ENCODE measurements around the gene DPP3. TPM values are rescaled to one million over a fixed set of nuclear protein-coding genes. Genes with fewer than 3 reads are reported as not detected.

DPP3 gene
- total RNA-seq, 1 donor from 2014 or later = 12.4 TPM

GRCh38 chr11:66546966-66547661, 66.9 kb downstream of the DPP3 start:
- DNase-seq (ENCODE audit: low spot score) = no peak
- intact Hi-C loops (cut with DNase I) = no loop called here
- ATAC-seq = no peak

DNA sequence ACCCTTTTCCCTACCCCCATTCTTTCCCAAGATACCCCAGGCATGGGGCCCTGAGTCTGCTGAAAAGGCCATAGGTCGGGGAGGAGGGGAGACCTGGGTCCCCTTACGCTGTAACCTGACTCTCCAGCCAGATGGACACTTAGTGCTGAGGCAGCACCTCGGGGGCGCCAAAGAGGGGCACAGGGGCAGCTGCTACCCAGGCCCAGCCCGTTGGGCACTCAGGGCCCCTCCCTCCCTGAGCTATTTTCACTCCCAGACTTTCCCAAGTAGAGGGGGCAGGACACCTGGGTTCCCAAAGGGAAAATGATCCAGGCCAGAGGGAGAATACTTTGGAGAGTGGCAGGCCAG, 67.4 kb downstream of the DPP3 start:
- intact Hi-C loops (cut with DNase I) = no loop called here
- ATAC-seq (no peak), DNase-seq (ENCODE audit: low spot score) (no peak)

DNA sequence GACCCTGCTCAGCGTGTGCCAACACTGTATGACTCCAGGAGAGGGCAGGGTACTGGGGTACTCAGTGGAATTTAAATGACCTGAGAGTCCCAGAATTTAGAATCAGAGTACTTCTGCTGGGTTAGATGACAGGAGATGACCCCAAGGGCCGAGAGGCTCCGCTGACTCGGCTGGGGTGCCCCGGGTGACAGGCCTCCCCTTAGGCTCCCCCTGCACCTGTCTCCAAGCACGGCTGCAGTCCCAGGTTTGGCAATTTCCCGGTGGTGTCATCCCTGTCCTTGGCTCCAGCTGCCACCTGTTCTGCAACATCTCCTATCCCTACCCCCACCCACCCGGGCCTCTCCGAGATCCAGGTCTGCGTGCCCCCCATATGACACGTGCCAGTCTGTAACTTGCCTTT, 67.8 kb downstream of the DPP3 start:
- ATAC-seq = no peak
- DNase-seq (ENCODE audit: low spot score) = no peak
- intact Hi-C loops (cut with DNase I) = no loop called here

GRCh38 chr11:66548774-66549630, 68.8 kb downstream of the DPP3 start:
- intact Hi-C loops (cut with DNase I) = no loop called here
- ATAC-seq (no peak), DNase-seq (ENCODE audit: low spot score) (no peak)

DNA sequence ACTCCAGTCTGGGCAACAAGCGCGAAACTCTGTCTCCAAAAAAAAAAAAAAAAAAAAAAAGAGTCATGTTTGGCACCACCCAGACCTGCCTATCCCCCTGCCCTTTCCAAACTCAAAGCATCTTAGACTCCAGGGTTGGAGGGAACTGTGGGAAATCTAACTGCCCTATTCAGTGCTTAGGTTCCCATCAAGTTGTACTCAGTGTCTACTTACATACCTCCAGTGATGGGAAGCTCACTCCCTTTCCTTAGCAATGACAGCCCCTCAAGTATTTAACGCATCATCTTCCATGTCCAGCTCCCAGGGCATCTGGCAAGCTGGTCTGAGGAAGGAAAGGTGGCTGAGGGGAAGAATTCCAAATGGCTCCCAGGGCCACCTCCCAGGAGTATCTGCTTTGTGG, 69.5 kb downstream of the DPP3 start:
- DNase-seq (ENCODE audit: low spot score) (no peak), ATAC-seq (no peak)
- intact Hi-C loops (cut with DNase I) = no loop called here

GRCh38 chr11:66550887-66551286, 70.7 kb downstream of the DPP3 start:
- ATAC-seq = no peak
- intact Hi-C loops (cut with DNase I) = no loop called here
- DNase-seq (ENCODE audit: low spot score) = no peak

- ATAC-seq (no peak), DNase-seq (ENCODE audit: low spot score) (no peak)
- intact Hi-C loops (cut with DNase I) = no loop called here
Observed at GRCh38 chr11:66554602-66555001, 74.4 kb downstream of the DPP3 start.

- intact Hi-C loops (cut with DNase I) = no loop called here
- ATAC-seq = no peak
- no peak for DNase-seq (ENCODE audit: low spot score)
Observed at GRCh38 chr11:66555416-66555815, 75.2 kb downstream of the DPP3 start.

DNA sequence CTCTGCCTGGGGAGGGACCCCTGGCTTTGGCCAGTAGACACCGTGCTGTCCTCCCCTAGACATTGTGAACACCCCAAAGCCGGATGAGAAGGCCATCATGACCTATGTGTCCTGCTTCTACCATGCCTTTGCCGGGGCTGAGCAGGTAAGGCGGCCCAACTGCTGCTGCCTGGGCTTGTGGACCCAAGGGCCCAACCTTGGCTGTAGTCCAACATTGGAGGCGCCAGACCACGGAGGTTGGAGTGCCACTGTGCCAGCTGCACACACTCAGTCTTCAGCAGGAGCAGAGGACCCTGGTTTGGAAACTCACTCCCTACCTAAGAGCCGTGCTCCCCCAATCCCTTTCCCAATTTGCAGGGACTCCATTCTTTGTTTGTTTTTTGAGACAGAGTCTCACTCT, 75.9 kb downstream of the DPP3 start:
- ATAC-seq (no peak), DNase-seq (ENCODE audit: low spot score) (no peak)
- intact Hi-C loops (cut with DNase I) = no loop called here

GRCh38 chr11:66557733-66558326, 77.6 kb downstream of the DPP3 start:
- intact Hi-C loops (cut with DNase I) = no loop called here
- DNase-seq (ENCODE audit: low spot score) (no peak), ATAC-seq (no peak)

Other genes starting within 250 kb of the DPP3 start
- 24.6 TPM for gene KLC2, start 222.7 kb upstream of the DPP3 start, total RNA-seq
- 112 TPM for gene RAB1B, start 211.8 kb upstream of the DPP3 start, total RNA-seq
- 1.3 TPM for gene CNIH2, start 202.3 kb upstream of the DPP3 start, total RNA-seq
- gene YIF1A, start 191.3 kb upstream of the DPP3 start, total RNA-seq = 61.1 TPM
- gene TMEM151A, start 188.5 kb upstream of the DPP3 start, total RNA-seq = 0.31 TPM
- gene CD248, start 163.4 kb upstream of the DPP3 start, total RNA-seq = 35.1 TPM
- 5.0 TPM for gene RIN1, start 144.0 kb upstream of the DPP3 start, total RNA-seq
- 18.7 TPM for gene BRMS1, start 135.3 kb upstream of the DPP3 start, total RNA-seq
- 49.3 TPM for gene B4GAT1, start 132.8 kb upstream of the DPP3 start, total RNA-seq
- gene SLC29A2, start 108.7 kb upstream of the DPP3 start, total RNA-seq = 2.3 TPM
- not detected for gene NPAS4, start 59.4 kb upstream of the DPP3 start, total RNA-seq
- gene MRPL11, start 41.6 kb upstream of the DPP3 start, total RNA-seq = 25.1 TPM
- gene PELI3, start 13.5 kb upstream of the DPP3 start, total RNA-seq = 14.8 TPM
- 47.6 TPM for gene BBS1, start 30.2 kb downstream of the DPP3 start, total RNA-seq
- gene ZDHHC24, start 65.6 kb downstream of the DPP3 start, total RNA-seq = 10.4 TPM
- 0.71 TPM for gene ACTN3, start 66.5 kb downstream of the DPP3 start, total RNA-seq
- gene CTSF, start 88.2 kb downstream of the DPP3 start, total RNA-seq = 122 TPM
- gene CCDC87, start 112.6 kb downstream of the DPP3 start, total RNA-seq = 0.22 TPM
- 48.8 TPM for gene CCS, start 112.8 kb downstream of the DPP3 start, total RNA-seq
- gene RBM14, start 136.2 kb downstream of the DPP3 start, total RNA-seq = 61.1 TPM
- gene RBM4, start 158.3 kb downstream of the DPP3 start, total RNA-seq = 88.6 TPM
- 23.7 TPM for gene RBM4B, start 197.5 kb downstream of the DPP3 start, total RNA-seq
- gene SPTBN2, start 248.8 kb downstream of the DPP3 start, total RNA-seq = 6.6 TPM

All from sciatic nerve (tissue), 2 donors.